Omental fat pad (tissue), 4 donors: Measurements from ENCODE around the gene TRIM3. TPM values are rescaled to one million over a fixed set of nuclear protein-coding genes. Genes with fewer than 3 reads are reported as not detected.
A peak's percentile ranks its signal among the peaks of the same experiment; 100 is the strongest.

Source experiments
- ATAC-seq: fragments of 150-250 bp; one replicate; pipeline ENCODE4 v1.9.1; 2016; ENCODE audit warnings: mild to moderate bottlenecking, moderate library complexity; ENCODE audit not compliant: low FRiP score
- DNase-seq: peaks from one replicate; pipeline ENCODE4 v3.0.0-alpha.2; 2019; ENCODE audit warnings: low spot score
- total RNA-seq, 4 donors: library from RNA; depleted of rRNA; stranded (reverse); fragments of >200 nt; gene quantifications; one replicate each; pipeline ENCODE4 v1.1.0, GENCODE V29; 2016
- TF ChIP-seq, protein P1 (sequence below), 3 donors: fragments of 450-650 bp; IDR thresholded peaks; one replicate each; pipeline ENCODE4 v1.5.1; 2016 to 2017; ENCODE audit warnings: antibody characterized with exemption in 3 of 3, mild to moderate bottlenecking in 3 of 3, moderate library complexity in 2 of 3

The TRIM3 gene
- total RNA-seq, 4 donors from 2014 or later, result 16.9 to 27.4 (median 22.1) TPM

DNA sequence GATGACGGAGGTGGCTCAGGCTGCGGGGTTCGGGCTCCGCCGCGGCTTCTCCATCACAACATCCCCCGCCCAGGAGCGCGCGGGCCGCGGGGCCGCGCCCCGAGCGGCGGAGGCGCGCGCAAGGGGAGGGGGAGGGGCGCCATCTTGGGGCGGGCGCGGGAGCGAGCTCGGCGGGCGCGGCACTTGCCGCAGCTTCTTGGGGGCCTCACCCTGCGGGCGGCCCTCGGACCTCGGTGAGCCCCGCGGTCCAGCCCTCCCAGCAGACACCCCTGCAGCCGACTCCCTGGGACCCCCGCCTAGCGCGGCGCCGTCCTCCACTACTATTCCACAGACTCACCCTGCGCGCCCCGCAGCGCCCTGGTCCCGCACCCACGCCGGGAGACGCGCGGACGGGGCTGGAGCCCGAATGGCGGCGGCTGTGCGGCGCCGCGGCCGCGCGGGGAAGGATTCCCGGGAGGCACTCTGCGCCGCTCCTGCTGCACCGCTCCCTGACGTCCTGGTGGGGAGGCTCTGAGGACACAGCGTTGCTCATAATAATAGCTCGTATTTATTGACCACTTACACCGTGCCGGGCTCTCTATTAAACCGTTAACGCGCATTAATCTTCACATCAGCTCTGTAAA, 54.6 kb downstream of the TRIM3 start, which contains the start of gene APBB1:
APBB1 (minus strand) TSS at position 86 of the 623 bp plus-strand sequence. CDS start 7,747 bp downstream, outside the sequence.
- DNase-seq, result no peak
- peak; percentile 88 for ATAC-seq

DNA sequence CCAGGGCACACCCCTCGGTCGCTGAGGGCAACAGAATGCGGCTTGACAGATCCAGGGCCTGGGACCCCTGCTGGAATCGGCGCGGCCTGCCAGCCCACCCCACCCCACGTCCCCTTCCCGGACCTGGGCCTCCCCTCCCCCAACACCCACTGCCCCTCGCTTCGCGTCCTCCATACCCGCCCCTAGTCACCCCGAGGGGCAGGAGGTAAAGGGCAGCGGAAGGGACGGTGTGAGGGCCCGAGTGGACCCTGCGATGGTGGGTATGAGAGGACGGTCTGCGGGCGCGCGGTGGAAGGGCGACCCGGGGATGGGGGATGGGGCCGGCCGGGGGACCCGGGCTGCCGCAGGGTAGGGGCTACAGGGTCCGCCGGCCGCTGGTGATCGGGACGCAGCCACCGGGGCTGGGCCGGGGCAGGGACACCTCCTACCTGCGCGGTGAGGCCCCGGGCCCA, 55.2 kb downstream of the TRIM3 start:
- no peak for DNase-seq
- ATAC-seq, result no peak
- TF ChIP-seq, protein P1, sequence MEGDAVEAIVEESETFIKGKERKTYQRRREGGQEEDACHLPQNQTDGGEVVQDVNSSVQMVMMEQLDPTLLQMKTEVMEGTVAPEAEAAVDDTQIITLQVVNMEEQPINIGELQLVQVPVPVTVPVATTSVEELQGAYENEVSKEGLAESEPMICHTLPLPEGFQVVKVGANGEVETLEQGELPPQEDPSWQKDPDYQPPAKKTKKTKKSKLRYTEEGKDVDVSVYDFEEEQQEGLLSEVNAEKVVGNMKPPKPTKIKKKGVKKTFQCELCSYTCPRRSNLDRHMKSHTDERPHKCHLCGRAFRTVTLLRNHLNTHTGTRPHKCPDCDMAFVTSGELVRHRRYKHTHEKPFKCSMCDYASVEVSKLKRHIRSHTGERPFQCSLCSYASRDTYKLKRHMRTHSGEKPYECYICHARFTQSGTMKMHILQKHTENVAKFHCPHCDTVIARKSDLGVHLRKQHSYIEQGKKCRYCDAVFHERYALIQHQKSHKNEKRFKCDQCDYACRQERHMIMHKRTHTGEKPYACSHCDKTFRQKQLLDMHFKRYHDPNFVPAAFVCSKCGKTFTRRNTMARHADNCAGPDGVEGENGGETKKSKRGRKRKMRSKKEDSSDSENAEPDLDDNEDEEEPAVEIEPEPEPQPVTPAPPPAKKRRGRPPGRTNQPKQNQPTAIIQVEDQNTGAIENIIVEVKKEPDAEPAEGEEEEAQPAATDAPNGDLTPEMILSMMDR (IDR thresholded peaks at IDR 0.05), result no peak

More for the DNA sequence above, 54.6 kb downstream of the TRIM3 start, which contains the start of gene APBB1:
- TF ChIP-seq, protein P1 (IDR thresholded peaks at IDR 0.05), result no peak

DNA sequence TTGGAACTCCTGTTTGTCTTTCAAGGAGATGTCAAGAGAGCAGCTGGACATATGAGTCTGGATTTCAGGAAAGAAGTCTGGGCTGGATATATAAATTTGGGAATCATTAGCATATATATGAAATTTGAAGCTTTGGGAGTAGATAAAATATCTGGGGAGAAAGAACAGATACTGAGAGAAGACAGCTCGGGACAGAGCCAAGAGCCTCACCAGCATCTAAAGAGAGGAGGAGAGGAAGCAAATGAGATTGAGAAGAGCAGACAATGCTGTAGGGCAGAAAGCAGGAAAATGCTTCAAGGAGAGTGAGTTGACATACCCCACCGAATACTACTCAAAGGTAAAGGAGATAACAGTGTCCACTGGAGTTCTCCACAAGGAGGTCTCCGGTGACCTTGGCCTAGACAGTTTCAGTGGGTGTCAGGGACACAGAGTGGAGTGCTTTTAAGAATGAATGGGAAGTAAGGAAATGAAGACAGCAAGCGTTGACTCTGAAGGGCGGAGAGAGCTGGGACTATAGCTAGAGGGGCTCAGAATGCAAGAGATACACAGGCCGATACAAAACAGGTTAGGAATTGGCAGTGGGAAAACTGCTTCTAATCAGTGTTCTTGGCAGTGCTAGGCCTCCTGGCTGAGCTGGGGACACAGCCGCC, 55.7 kb downstream of the TRIM3 start:
- ATAC-seq (no peak), DNase-seq (no peak)
- TF ChIP-seq, protein P1 (IDR thresholded peaks at IDR 0.05), result no peak

DNA sequence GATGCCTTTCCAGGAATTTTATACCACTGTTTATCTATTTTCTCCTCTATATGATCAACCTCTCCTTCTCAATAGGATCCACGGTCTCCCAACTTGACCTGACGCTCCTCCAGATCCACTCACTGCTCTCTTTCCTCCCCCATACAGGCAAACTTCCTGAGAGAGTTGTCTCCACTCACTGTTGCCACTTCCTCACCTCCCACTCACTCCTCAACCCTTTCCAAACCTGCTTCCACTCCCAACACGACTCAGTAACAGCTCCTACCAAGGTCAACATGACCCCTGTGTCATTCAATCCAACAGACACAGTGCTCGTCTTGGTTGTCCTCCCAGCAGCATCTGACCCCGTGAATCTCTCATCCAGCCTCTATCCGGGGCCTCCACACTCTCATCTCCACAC, 57.9 kb downstream of the TRIM3 start:
- DNase-seq (no peak), ATAC-seq (no peak)
- TF ChIP-seq, protein P1 (IDR thresholded peaks at IDR 0.05), result no peak

DNA sequence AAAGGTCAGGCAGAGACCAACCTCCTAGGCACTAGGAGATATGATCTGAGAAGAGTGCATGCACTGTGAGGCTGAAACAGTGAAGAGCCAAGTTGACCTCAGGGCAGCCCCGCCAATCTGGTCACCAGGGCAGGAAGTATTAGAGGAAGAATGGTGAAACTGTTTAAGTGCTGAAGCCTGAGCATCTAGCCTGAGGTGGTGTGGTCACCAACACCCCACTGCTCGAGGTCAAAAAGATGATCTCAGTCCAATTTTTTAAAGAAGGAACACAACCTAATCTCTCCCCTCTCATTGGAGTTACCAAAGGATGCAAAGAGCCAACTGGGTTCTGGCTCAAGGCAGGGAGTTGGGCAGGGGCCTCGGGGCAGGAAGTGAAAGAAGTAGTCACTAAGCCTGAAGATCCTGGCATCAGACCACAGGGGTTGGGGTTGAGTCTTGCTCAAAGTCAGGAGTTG, 58.8 kb downstream of the TRIM3 start:
- TF ChIP-seq, protein P1 (IDR thresholded peaks at IDR 0.05), result no peak
- DNase-seq (no peak), ATAC-seq (no peak)

DNA sequence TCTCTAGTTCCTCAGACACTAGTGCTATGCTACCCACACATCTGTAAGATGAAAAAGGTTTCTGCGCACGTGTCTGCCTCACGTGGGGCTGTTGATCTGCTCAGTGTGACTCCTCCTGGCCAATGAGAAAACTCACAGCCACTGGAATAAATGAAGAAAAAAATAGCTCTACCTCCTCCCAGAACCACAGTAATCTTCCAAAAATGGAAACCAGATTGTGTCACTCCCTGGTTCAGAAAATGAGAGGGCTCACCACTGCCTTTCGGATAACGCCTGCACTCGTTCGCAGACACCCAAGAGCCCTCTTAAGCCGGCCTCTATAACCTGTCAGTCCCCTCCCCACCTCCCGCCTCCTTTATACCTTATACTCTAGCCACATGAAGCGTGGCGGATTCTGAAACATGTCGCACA, 59.9 kb downstream of the TRIM3 start:
- TF ChIP-seq, protein P1 (IDR thresholded peaks at IDR 0.05), result no peak
- no peak for ATAC-seq
- DNase-seq, result no peak
